Prostate gland (tissue), 2 donors: Measurements from ENCODE around the gene FHOD3. TPM values are rescaled to one million over a fixed set of nuclear protein-coding genes. Genes with fewer than 3 reads are reported as not detected.

Source experiments
- DNase-seq: peaks from one replicate; pipeline ENCODE4 v3.0.0-alpha.2; 2019; ENCODE audit warnings: low spot score
- H3K27ac ChIP-seq, 2 donors: fragments of 200-600 bp; sonication (generic); 2 replicates each; pipeline ENCODE4 v1.5.1; 2017 to 2019
- H3K27me3 ChIP-seq: fragments of 200-600 bp; sonication (generic); replicated peaks from 2 replicates; pipeline ENCODE4 v1.5.1; 2019; ENCODE audit not compliant: insufficient read depth
- H3K36me3 ChIP-seq, 2 donors: fragments of 200-600 bp; sonication (generic); 1 replicate in 1 of 2; 2 replicates in 1 of 2; pipeline versions ENCODE4 v1.5.1 to v1.8.1; 2017 to 2019
- H3K4me1 ChIP-seq: fragments of 200-600 bp; sonication (generic); replicated peaks from 2 replicates; pipeline ENCODE4 v1.5.1; 2019
- H3K4me3 ChIP-seq, 2 donors: fragments of 200-600 bp; sonication (generic); 2 replicates each; pipeline ENCODE4 v1.5.1; 2017 to 2019
- H3K9me3 ChIP-seq: fragments of 200-600 bp; sonication (generic); 2 replicates; pipeline ENCODE4 v1.5.1; 2017
- CTCF ChIP-seq, 4 experiments: fragments of 200-600 bp in 2 of 4; fragments of 450-650 bp in 2 of 4; sonication (generic) in 2 of 4; IDR thresholded peaks; 1 replicate in 3 of 4; 2 replicates in 1 of 4; pipeline ENCODE4 v1.5.1; 2016 to 2019; ENCODE audit warnings: antibody characterized with exemption in 4 of 4, mild to moderate bottlenecking in 2 of 4, moderate library complexity in 2 of 4
- POLR2A ChIP-seq: fragments of 450-650 bp; IDR thresholded peaks from one replicate; pipeline ENCODE4 v1.6.1; 2016; ENCODE audit warnings: antibody characterized with exemption, mild to moderate bottlenecking
- POLR2AphosphoS5 ChIP-seq: sonication (generic); formaldehyde crosslinking; IDR thresholded peaks from one replicate; pipeline ENCODE4 v1.6.1; 2017; ENCODE audit warnings: antibody characterized with exemption
- WGBS: methylation state at CpG from one replicate; pipeline ENCODE4 v1.1.5; 2018; 5-methylcytosine and 5-hydroxymethylcytosine counted together
- intact Hi-C: fragments of 100-400 bp; cut with DNase I; formaldehyde crosslinking; loops from one replicate; pipeline ENCODE4 v1.14.2; 2022
- total RNA-seq, 2 donors: library from RNA; depleted of rRNA; stranded (reverse); fragments of >200 nt; gene quantifications; one replicate each; pipeline ENCODE4 v1.1.0, GENCODE V29; 2016

The FHOD3 gene
- total RNA-seq, 2 donors from 2014 or later: 25.1 to 52.5 TPM

DNA sequence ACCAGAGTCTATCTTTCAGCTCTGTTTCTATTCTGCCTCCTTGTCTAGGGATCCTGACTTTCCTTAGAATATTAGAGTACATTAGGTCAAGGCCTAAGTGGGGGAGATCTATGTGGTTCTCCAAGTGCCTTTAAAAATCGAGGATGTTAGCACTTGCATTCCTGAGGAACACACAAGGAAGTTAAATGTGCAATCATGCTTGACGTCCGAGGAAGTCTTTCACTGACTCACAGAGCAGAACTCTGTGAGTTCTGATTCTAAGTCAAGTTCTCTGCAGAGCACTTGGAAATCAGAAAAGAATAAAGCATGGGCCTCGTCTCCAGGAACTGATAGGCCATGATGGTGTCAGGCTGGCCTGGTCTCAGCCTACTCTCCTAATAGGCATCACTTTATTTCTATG lies 17.2 kb downstream of the FHOD3 start:
- no peaks in the 10 kb centered on the region for H3K36me3 ChIP-seq
- no peaks in the 10 kb centered on the region for H3K9me3 ChIP-seq
- 33% methylated on average over 4 of the region's 4 CpGs for WGBS
- no peak overlapping the region for H3K4me3 ChIP-seq
- TF ChIP-seq POLR2A (no peak), CTCF (IDR thresholded peaks at IDR 0.05) (no peak), POLR2AphosphoS5 (no peak)
- intact Hi-C loops: no loop called here
- DNase-seq: no peak
- no peak overlapping the region for H3K27ac ChIP-seq
- no peaks in the 10 kb centered on the region for H3K27me3 ChIP-seq
- H3K4me1 ChIP-seq: no peaks in the 10 kb centered on the region

- DNase-seq: no peak
- TF ChIP-seq POLR2AphosphoS5 (no peak), POLR2A (no peak), CTCF (IDR thresholded peaks at IDR 0.05) (no peak)
- Histone ChIP-seq H3K36me3 (no peaks in the 10 kb centered on the region), H3K27me3 (no peaks in the 10 kb centered on the region), H3K9me3 (no peaks in the 10 kb centered on the region), H3K4me1 (no peaks in the 10 kb centered on the region), H3K4me3 (no peak overlapping the region), H3K27ac (no peak overlapping the region)
- 77% methylated on average over 10 of the region's 10 CpGs for WGBS
- intact Hi-C loops: no loop called here
Observed at GRCh38 chr18:36315736-36316135, 18.2 kb downstream of the FHOD3 start.

DNA sequence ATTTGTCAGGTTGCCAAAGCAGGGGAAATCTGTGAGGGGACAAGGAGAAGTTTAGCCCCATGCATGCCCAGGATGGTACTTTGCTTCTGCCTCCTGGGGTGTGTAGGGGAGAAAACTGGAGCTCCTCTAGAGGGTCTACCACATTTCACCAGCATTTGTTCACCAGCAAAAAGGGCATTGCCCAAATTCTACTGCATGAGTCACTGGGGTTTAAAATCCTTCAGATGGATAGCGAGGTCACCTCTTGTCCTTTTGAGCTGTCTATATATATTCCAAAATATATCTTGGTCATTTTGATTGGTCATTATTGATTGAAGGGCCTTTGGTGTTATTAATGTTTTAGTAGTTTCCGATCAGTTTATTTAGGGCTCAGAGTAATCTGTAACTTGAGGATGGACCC lies 18.7 kb downstream of the FHOD3 start:
- H3K4me3 ChIP-seq: no peak overlapping the region
- no peak overlapping the region for H3K27ac ChIP-seq
- H3K9me3 ChIP-seq: no peaks in the 10 kb centered on the region
- no peaks in the 10 kb centered on the region for H3K4me1 ChIP-seq
- no peak for DNase-seq
- 95% methylated on average over 2 of the region's 2 CpGs for WGBS
- H3K27me3 ChIP-seq: no peaks in the 10 kb centered on the region
- H3K36me3 ChIP-seq: no peaks in the 10 kb centered on the region
- intact Hi-C loops: no loop called here
- TF ChIP-seq POLR2A (no peak), CTCF (IDR thresholded peaks at IDR 0.05) (no peak), POLR2AphosphoS5 (no peak)

DNA sequence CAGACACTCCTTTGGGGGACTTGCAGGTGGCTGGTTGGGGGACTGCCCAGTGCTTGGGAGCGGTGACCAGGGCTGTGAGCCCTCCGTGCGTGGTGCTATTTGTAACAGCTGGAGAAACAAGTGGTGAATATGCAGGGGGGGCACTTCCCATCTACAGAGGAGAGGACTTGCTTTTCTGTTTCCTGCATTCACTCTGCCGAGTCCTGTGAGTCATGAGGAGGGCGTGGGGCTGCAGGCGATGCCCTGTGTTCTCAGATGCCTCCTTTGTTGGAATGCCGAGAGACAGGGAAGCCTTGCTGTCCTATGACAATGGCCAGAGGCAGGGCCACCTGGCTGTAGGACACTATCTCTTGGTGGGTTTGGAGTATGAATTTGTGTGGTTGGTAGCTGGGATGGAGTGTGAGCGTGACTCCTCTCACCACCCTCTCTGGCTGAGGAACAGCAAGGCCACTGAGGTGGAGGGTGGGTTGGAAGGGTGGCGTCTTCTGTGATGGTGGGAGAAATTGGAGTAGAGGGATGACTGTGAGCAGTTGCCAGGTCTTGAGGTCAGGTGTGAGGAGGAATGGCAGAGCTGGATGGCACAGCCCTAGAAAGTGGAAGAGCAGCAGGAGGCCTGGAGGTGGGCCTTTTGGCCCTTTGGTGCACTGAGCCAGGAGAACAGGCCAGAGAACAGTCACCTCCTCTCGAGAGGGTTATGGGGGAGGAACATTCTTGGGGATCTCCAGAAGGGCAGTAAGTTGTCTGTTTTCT lies 24.3 kb downstream of the FHOD3 start:
- WGBS: 76% methylated on average over 10 of the region's 10 CpGs
- H3K27me3 ChIP-seq: no peaks in the 10 kb centered on the region
- H3K9me3 ChIP-seq: no peaks in the 10 kb centered on the region
- no peak overlapping the region for H3K4me3 ChIP-seq
- no peaks in the 10 kb centered on the region for H3K36me3 ChIP-seq
- H3K4me1 ChIP-seq: no peaks in the 10 kb centered on the region
- no peak for TF ChIP-seq POLR2AphosphoS5
- no peak for TF ChIP-seq CTCF (IDR thresholded peaks at IDR 0.05)
- TF ChIP-seq POLR2A: no peak
- no peak overlapping the region for H3K27ac ChIP-seq
- intact Hi-C loops: no loop called here
- DNase-seq: no peak

DNA sequence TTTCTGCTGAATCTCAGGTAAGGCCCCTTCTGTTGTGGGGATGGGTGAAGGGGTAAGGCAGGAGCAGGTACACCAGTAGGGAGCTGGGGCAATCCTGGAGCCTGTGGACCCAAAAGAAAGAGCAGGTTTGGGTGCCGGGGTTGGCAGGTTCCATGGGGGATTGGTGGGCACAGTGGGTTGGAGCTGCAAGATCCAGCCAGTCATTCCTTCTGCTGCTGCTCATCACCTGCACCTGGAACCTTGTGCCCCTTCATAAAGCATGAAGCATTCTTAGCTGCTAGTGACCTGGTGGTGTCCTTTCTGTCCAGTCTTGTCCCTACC lies 24.9 kb downstream of the FHOD3 start:
- TF ChIP-seq CTCF (IDR thresholded peaks at IDR 0.05) (no peak), POLR2A (no peak), POLR2AphosphoS5 (no peak)
- intact Hi-C loops: no loop called here
- no peaks in the 10 kb centered on the region for H3K9me3 ChIP-seq
- no peaks in the 10 kb centered on the region for H3K4me1 ChIP-seq
- no peak for DNase-seq
- no peaks in the 10 kb centered on the region for H3K36me3 ChIP-seq
- no peak overlapping the region for H3K27ac ChIP-seq
- no peaks in the 10 kb centered on the region for H3K27me3 ChIP-seq
- no peak overlapping the region for H3K4me3 ChIP-seq
- WGBS: 85% methylated on average over 1 of the region's 1 CpG
